Stimulated activated CD8-positive, alpha-beta memory T cell treated with anti-CD3 and anti-CD28 coated beads, Interleukin-15, amount 100 ng/mL, for 1 hour (primary cell): ENCODE results near the gene MACROH2A1.

ENCODE experiments used
- DNase-seq: peaks from one replicate; pipeline ENCODE4 v3.0.0-alpha.2; 2020; ENCODE audit warnings: low read depth

MACROH2A1 gene

DNA sequence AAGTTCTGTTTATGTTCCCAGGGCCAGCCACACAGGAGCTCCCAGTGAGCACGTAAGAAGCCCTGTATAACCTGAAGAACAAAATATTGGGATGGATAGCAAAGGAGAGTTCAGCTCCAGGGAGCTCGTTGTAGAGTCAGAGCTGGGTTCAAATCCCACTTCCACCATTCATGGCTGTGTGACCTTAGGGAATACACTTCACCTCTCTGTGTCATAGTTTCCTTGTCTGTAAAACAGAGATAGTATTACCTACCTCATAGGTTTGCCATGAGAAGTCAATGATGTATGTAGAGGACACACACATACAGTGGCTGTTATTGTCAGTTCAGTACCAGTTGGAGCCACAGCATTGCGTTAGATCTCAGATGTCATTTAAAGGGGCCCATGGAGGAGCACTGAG lies 67.4 kb downstream of the MACROH2A1 start:
- DNase-seq: no peak

DNA sequence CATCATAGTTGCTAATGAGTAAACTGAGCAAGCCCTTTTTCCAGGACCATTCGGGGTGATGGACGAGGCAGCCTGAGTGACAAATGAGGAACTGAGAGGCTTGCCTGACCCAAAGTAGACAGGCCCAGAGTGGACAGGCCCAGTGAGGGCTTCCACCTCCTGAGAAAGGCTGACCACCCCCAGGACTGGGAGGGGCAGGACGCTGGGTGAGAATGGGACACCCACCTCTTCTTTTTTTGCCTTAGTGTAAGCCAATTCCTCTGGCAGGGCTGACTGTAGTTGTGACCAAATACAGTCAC lies 68.3 kb downstream of the MACROH2A1 start:
- DNase-seq: no peak

DNA sequence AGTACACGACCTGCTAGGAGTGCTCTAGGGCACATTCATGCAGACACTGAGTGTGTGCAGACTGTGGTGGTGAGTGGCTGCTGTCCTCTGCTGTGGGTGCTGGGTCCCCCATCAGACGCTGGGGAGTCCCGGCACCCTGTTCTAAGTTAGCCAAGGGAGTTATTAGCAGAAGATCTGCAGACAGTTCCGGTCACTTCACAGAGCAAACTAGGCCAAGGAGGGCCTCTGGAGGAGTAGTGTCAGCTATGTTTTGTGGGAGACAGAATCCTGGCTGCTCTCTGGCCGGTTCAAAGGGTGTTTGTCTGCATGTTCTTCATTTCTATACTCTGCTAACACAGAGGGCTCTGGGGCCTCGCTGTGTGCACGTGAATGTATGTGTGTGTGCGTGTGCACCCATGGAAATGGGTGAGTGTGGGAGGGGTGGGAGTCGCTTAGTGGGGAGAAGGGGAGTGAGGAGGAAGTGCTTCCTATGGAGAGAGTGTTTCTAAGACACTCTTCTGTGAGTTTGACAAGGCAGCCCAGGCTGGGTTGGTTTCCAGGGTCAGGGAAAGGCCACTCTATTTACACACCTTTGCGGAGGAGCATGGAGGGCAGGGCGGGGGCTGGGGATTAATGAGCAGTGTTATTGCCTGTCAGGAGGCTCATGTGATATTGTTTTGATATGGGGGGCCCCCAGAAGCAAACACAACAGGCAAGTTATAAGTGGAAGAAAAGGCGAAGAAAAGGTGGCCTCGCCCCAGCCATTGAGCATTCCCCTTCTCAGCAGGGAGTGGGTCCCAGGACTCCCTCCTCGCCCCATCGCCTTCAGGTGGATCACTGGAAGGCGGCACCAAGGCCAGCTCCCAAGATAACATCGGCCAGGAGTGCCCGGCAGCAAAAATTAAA lies 68.9 kb downstream of the MACROH2A1 start:
- DNase-seq: no peak

DNA sequence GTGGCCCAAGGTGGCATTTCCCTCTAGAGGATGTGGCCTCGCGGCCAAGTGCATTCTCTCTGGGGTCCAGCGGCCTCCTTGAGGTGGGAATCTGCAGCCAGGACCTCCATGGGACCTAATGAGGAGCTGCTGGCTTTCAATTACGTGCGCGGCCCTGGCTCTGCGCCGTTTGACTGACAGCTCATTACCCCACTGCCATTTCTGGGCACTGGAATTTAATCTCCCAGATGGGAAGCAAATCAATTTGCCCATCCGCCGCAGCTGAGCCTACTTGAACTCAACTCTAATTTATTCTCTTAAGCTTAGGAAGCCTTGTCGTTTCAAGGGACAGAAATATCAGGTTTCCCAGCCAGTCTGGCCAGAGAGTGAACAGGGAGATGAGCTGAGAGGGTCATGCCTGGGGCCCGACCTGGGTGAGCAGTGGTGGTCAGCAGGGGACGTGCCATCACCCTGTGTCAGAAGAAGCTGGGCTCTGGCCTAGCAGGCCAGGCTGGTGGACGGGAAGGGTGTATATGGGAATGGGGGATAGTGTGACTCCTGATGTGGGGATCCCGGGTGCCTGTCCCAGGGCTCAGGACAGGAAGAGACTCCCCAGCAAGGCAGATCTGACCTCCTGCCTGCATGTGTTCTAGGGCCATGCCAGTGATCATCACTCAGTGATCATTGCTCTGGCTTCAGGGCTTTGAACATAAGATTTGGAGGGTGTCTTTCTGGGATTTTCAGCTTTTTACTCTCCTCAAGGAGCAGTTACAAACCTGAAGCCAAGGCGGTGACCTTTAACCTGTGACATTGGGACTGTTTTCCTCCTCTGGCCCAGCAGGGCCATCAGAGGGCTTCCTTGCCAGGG lies 69.7 kb downstream of the MACROH2A1 start:
- no peak for DNase-seq

DNA sequence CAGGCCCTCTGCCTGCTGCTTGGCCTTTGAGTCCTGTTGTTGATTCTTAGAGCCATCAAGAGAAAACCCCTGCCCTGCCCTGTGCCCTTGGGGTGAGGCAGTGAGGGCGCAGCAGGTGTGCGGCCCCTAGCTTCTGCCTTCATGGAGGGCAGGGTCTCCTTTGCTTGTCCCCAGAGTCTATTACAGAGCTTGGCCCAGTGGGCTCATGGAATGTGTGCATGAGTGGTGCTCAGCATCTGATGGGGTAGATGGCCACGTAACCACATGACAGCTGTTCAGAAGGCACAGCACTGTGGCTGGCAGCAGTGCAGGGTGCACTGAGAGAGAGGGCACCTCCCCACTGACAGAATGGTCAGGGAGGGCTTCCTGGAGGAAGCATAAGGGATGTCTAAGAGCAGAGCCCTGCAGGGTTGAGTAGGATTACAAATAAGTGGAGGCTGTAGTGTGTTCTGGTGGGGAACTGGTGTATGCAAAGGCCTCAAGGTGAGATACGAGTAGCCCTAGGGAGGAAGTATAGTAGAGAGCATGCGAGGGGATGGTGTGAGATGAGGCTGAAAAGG lies 70.8 kb downstream of the MACROH2A1 start:
- no peak for DNase-seq

DNA sequence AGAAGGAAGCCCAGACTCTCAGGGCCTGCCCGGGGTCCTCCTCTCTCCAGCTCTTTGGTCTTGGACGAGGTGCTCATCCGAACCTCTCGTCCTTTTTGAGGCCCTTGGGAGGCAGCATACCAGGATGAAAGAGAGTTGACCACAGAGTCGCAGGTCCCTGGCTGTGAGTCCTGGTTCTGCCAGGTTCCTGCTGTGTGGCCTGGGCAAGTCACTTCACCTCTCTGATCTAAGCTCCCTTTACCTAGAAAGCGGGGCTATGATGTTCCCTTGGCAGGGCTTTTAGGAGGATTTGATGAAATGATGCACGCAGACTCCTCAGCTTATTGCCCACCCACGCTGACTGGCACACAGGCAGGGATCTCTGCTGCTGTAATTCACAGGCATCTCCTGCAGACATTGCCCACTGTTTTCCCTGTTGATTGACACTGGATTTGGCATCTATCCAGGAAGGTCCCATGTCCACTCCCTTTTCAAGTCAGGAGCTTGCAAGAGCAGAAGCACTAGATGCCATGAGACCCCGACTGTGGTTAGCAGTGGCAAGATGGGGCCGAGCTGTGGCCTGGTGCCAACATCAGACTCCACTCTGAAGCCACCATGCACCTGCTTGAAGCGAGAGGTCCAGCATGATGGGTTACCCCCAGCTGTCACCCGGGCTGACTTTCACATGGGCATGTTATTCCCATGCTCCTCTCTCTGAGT lies 71.5 kb downstream of the MACROH2A1 start:
- no peak for DNase-seq

DNA sequence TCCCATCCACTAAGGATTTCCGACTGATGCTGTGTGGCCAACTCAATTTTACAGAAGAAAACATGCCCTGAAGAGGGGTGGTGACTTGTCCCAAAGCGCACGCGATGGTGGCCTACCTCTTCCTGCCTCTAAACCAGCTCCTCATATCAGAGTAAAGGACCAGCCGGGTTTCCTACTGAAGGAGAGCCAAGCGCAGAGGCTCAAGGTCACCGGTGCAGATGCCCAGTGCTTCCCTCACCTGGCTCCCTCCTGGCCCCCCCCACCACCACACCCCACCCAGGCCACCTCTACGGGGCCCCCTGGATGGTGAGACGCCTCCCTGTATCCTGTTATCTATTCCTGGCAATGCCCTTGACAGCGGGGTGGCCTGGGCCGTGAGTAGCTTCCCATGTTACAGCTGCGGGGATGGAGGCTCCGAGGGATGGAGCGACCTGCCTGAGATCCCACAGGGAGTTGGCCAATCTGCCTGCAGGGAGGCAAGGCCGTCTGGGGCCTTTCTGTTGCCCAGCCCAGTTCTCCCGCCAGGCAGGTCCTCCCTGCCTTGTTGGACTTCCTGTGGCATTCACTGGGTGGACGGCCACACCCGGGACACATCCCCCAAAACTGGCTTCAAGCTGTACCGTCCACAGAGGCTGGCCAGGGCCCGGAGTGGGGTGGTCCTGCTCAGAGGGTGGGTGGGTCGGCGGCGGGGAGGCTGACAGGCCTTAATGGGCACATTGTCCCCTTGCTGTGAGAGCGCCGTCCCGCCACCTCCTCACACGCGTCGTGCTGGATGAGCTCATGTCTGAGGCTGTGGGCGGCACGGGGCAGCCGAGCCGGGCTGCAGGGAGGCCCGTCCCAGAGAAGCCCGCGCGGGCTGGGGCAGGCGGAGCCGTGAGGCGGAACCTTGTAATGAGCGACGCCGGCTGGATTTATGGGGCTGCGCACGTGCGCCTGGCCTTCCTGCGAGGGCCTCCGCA lies 72.5 kb downstream of the MACROH2A1 start:
- no peak for DNase-seq

DNA sequence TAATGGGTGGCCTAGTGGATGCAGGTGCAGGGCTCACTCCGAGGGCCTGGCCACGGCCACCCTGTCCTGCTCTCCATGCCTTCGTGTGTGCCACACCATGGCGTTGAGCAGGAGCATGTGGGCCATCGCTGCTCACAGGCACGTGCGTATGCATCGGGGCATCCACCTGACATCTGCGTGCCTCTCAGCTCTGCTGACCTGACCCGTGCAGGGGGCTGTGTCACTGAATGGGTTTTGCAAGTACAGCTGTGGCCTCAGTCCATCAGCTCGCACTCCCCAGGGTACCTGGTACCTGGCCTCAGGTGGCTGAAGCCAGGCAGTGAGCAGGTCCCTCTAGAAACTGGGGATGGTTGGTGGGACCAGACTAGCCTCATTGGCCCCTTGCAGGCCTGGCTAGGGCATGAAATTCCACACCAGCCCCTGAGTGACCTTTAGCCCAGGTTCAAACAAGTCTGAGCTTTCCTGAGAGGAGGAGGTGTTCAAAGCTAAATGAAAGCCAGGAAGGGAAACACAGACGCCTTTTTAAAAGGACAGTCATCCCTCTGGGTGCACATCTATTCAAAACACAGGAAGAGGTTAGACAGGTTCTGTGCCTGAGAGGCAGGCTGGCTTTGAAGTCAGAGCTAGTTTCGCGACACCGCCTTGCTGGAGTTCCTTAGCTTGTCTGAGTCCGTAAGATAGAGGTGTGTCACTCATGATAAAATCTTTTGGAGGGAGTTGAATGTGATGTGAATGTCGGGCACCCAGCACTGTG lies 74.0 kb downstream of the MACROH2A1 start:
- DNase-seq: no peak

DNA sequence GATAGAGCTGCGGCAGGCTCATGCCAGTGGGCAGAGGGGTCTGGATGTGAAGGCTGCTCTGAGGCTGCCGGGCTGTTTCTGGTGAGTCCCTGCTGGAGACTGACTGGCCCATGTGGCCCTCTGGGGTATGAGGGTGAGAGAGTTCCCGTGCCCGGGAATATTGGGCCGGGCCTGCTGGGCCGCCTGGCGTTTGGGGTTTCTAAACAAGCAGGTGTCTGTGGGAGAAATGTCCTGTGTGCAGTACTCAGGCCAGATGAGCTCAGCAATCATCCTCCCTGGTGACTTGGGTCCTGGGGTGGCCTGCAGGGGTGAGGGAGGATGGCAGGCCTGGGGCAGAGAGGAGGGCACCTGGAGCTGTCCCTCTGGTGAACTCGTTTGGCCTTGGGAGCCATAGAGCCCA lies 74.9 kb downstream of the MACROH2A1 start:
- no peak for DNase-seq

DNA sequence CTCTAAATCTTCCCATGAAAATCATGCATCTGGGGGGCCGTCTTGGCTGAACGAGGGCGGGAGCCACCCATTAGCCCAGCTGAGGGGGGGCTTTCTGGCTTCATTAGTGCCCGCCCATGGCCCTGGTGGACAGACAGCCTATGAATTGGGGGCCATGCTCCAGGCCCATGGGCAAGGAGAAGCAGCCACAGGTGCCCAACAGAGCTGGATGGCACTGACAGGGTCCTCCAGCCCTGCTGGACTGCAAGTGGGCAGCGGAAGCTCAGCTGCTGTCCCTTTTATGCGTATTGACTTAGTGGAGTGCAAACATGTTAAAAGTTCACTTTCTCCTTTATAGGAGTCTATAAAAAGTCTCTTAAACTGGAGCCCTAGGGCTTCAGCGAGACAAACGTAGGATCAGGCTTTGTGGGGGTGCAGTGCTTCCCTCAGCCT lies 75.3 kb downstream of the MACROH2A1 start:
- DNase-seq: no peak

DNA sequence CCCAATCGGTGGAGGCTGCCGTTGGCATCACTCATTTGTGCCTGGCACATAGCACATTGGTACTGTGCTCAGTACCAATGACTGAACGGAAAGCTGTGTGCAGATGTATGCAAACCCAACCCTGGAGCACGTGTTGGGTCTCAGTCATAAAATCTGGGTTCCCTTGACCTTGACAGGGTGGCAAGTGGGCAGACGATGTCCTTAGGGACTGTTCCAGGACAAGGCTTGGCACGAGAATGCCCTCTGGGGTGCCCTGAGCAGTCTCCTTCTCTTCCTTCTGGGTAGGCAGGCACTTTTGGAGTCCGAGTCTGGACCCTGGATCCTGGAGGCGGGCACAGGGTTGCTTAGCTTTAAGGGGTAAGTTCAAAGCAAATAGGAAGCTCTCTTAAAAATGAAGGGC lies 75.8 kb downstream of the MACROH2A1 start:
- DNase-seq: no peak

DNA sequence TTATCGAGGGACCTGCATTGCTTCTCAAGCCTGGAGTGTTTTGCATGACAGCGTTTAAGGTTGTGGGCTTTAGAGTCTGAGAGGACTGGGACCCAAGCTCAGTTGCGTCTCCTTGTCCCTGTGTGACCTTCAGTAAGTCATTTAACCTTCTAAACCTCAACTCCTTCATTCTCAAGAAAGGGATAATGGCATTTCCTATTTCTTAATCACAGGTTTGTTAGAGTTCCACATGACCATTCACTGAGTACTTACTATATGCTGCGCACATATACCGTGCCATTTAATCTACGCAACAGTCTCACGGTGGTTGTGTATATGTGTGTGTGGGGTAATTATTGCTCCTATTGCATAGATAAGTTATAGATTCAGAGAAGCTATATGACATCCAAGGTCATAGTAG lies 76.3 kb downstream of the MACROH2A1 start:
- no peak for DNase-seq

DNA sequence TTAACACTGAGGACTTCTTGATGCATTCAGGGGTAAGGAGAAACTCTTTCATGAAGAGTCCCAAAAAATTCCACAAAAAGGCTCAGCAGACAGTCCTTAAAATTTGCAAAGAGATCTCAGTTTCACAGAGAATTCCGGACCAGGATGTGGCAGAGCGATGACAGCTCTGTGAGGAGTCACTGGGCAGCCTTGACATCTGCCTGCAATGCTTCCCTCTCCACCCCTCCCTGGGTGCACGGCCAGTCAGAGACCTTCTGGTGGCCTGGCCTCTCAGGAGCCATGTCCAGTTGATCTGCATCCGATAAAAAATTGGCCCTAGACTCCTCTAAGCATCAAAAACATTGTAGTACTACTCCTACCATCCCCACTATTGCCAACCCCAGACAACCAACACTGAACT lies 76.8 kb downstream of the MACROH2A1 start:
- DNase-seq: no peak

DNA sequence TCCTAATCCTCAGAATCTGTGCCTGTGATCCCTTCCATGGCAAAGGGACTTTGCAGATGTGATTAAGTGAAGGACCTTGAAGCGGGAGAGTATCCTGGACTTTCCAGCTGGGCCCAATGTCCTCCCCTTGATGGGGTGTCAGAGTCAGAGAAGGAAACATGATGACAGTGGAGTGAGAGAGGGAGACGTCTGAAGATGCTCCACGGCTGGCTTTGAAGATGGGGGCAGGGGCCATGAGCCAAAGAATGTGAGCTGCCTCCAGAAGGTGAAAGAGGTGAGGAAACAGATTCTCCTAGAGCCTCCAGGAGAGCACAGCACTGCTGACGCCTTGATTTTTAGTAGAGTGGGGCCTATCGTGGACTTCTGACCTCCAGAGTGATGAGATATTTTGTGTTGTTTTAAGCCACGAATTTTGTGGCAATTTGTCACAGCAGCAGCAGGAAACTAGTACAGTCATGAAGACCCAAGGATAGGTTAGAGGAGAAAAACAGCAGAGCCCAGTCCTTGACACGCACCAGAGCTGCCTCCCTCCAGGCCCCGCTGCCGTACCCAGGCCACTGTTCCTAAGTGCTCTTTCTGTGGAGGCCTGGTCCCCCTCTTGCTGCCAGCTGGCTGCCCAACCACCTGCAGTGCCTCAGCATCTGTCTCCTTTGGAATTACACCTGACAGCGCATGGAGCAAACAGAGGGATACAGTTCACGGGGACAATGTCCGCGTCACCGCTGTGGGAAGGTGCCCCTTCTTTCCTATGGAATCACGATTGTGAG lies 78.1 kb downstream of the MACROH2A1 start:
- no peak for DNase-seq

DNA sequence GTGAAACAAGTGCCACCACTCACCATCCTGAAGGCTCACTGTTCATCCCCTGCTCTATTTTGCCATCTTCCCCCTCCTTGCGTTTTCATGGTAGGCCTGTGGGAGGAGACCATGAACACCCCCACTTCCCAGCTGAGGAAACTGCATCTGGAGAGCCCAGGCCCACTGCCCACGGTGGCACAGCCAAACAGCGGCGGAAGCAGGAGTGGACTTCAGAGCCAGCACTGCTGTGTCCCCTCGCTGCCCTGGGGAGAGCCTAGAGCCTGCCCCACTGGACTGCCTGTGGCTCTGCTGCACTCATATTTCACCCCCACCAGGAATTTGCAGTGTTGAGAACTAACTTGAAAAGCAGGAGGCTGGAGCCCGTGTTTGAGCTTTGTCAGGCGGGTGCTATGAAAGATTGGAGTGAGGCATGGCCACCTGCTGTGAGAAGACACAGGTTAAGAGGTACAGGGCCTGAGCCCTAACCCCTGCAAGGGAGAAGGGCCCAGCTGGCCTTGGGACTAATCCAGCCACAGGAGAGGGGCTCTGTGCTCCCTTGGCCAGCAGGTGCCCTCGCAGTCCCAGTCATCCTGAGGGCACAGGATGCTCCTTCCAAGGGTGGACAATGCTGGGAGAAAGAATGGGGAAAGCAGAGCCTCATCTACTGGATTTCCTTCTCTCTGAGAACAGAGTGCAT lies 79.0 kb downstream of the MACROH2A1 start:
- no peak for DNase-seq

DNA sequence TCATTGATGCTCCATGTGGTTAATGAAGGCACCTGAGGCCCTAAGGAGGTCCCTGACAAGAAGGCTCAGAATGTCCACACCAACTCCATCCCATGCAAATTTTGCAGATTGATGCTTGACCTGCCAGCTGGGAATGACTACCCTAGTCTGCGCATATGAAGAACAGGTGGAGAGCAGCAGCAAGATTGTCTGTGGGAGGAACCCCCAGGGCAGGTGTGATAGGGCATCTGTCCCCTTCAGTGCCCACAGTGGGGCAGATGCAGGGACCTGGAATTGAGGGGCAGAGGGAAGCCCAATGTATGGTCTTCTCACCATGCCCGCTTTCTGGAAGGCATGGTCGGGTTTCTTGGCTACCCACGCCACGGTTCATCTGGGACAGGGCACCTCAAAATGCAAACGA lies 79.6 kb downstream of the MACROH2A1 start:
- DNase-seq: no peak

DNA sequence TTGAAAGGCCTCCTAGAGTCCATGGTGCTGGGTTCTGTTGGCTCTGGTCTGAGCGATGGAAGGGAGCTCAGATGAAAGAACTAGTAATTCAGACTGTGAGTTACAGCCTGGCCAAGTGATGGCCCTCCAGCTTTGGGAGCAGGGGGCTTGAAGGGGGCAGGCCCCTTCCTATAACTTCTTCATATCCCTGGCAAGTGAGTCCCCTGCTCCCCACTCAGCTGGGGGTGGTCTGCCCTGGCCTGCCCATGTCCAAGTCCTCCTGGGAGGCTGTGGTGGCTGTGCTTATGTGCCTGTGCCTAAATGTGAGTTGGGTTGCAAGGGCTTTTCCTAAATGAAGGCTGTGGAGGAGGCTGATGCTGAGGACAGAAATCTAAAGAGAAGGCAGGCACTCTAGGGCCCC lies 80.1 kb downstream of the MACROH2A1 start:
- no peak for DNase-seq

DNA sequence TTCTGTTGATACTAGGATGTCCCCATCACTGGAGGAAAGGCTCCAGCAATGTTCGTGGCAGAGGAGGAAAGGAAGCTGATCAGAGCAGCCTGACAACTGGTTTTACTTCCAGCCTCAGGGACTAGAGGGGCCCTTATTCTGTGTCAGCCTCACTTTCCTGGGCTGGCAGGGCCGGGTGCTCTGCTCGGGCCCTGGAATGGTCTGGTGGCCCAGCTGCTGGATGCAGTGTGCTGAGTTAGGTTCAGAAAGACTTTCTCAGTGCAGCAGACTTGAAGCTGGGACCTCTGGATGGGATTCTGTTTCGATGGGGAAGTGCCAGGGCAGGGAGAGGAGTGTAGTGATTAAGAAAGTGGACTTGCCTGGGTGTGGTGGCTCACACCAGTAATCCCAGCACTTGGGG lies 81.0 kb downstream of the MACROH2A1 start:
- DNase-seq: no peak

DNA sequence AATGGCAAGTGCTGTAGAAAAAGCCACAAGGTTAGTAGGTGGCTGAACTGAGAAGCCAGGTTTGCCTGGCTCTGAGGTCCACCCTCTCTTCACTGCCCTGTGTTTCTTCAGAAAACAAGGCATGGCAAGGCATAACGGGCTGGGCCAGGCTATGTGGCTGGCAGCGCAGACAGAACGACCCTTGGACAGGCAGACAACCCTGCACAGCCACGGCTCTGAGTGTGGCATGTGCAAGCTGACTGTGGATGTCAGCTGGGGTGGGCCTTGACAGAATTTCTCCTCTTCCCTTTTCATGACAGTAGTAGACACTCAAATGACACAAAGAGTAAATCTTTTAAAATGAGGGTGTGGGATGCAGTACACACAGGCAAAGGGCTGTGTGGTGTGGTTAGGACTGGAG lies 81.7 kb downstream of the MACROH2A1 start:
- DNase-seq: no peak
